Measurements from ENCODE around the gene NDUFA13.

NDUFA13 gene

GRCh38 chr19:19534556-19535265 lies 18.7 kb downstream of the NDUFA13 start:
- no peak for TF ChIP-seq CTCF (IDR thresholded peaks at IDR 0.05; ENCODE audit: low read length, missing control alignments)
- no peak for DNase-seq (ENCODE audit: low read depth)
- H3K4me3 ChIP-seq (replicated peaks; ENCODE audit: low read depth, low read length) = no peak overlapping the region

GRCh38 chr19:19535311-19536191 lies 19.5 kb downstream of the NDUFA13 start:
- TF ChIP-seq CTCF (IDR thresholded peaks at IDR 0.05; ENCODE audit: low read length, missing control alignments) = no peak
- H3K4me3 ChIP-seq (replicated peaks; ENCODE audit: low read depth, low read length) = no peak overlapping the region
- no peak for DNase-seq (ENCODE audit: low read depth)

GRCh38 chr19:19537075-19538048 lies 21.3 kb downstream of the NDUFA13 start:
- H3K4me3 ChIP-seq (replicated peaks; ENCODE audit: low read depth, low read length) = no peak overlapping the region
- no peak for TF ChIP-seq CTCF (IDR thresholded peaks at IDR 0.05; ENCODE audit: low read length, missing control alignments)
- no peak for DNase-seq (ENCODE audit: low read depth)

GRCh38 chr19:19538061-19538784 lies 22.2 kb downstream of the NDUFA13 start, which contains the start of gene CILP2:
Gene CILP2, plus strand, starts transcription at chr19:19538265. Its CDS starts 85 bp downstream, at chr19:19538350.
- TF ChIP-seq CTCF (IDR thresholded peaks at IDR 0.05; ENCODE audit: low read length, missing control alignments) = no peak
- no peak for DNase-seq (ENCODE audit: low read depth)
- H3K4me3 ChIP-seq (replicated peaks; ENCODE audit: low read depth, low read length) = no peak within 1 kb of the TSS

- no peak for TF ChIP-seq CTCF (IDR thresholded peaks at IDR 0.05; ENCODE audit: low read length, missing control alignments)
- no peak overlapping the region for H3K4me3 ChIP-seq (replicated peaks; ENCODE audit: low read depth, low read length)
- no peak for DNase-seq (ENCODE audit: low read depth)
Measured at GRCh38 chr19:19538785-19539166, 22.8 kb downstream of the NDUFA13 start.

- TF ChIP-seq CTCF (IDR thresholded peaks at IDR 0.05; ENCODE audit: low read length, missing control alignments) = no peak
- H3K4me3 ChIP-seq (replicated peaks; ENCODE audit: low read depth, low read length) = no peak overlapping the region
- DNase-seq (ENCODE audit: low read depth) = no peak
Measured at GRCh38 chr19:19539698-19540063, 23.7 kb downstream of the NDUFA13 start.
